Activated CD8-positive, alpha-beta memory T cell treated with anti-CD3 and anti-CD28 coated beads for 24 hours (primary cell): ENCODE results near the gene TRIM14.
A peak's percentile ranks its signal among the peaks of the same experiment; 100 is the strongest.
"Not testable (repeated sequence)": the region's sequence is repeated elsewhere in the genome, so short reads cannot be mapped to it uniquely, and the experiment has no call there.

Experiments
- DNase-seq: peaks from one replicate; pipeline ENCODE4 v3.0.0-alpha.2; 2020

Gene TRIM14

GRCh38 chr9:98104445-98104881, 14.6 kb downstream of the TRIM14 start:
- DNase-seq = no peak

GRCh38 chr9:98101868-98102273, 17.2 kb downstream of the TRIM14 start:
- peak; percentile 79 for DNase-seq

GRCh38 chr9:98101416-98101815, 17.6 kb downstream of the TRIM14 start:
- no peak for DNase-seq

GRCh38 chr9:98100456-98100855, 18.6 kb downstream of the TRIM14 start:
- DNase-seq = no peak

- DNase-seq = no peak
These were observed 19.1 kb downstream of the TRIM14 start for GRCh38 chr9:98099898-98100297.

- no peak for DNase-seq
These were observed 19.7 kb downstream of the TRIM14 start for GRCh38 chr9:98099346-98099745.

GRCh38 chr9:98097836-98098235, 21.2 kb downstream of the TRIM14 start:
- no peak for DNase-seq

GRCh38 chr9:98096091-98096490, 22.9 kb downstream of the TRIM14 start:
- no peak for DNase-seq

- DNase-seq = no peak
These were observed 23.6 kb downstream of the TRIM14 start for GRCh38 chr9:98095401-98095800.

GRCh38 chr9:98094851-98095250, 24.2 kb downstream of the TRIM14 start:
- no peak for DNase-seq

GRCh38 chr9:98094316-98094715, 24.7 kb downstream of the TRIM14 start:
- no peak for DNase-seq

GRCh38 chr9:98092613-98092931, 26.4 kb downstream of the TRIM14 start:
- no peak for DNase-seq

GRCh38 chr9:98091735-98092612, 27.0 kb downstream of the TRIM14 start:
- no peak for DNase-seq

- not testable (repeated sequence) for DNase-seq
These were observed 28.3 kb downstream of the TRIM14 start for GRCh38 chr9:98090674-98091073.

- DNase-seq = no peak
These were observed 31.3 kb downstream of the TRIM14 start for GRCh38 chr9:98087420-98088354.

GRCh38 chr9:98086461-98086860, 32.6 kb downstream of the TRIM14 start:
- DNase-seq = no peak

- no peak for DNase-seq
These were observed 33.1 kb downstream of the TRIM14 start for GRCh38 chr9:98085944-98086343.

- DNase-seq = no peak
These were observed 34.0 kb downstream of the TRIM14 start for GRCh38 chr9:98085058-98085457.

- DNase-seq = no peak
These were observed 34.6 kb downstream of the TRIM14 start for GRCh38 chr9:98084396-98084795.

- no peak for DNase-seq
These were observed 35.3 kb downstream of the TRIM14 start for GRCh38 chr9:98083566-98084183.

GRCh38 chr9:98083061-98083501, 35.9 kb downstream of the TRIM14 start:
- DNase-seq = no peak

GRCh38 chr9:98081477-98082219, 37.4 kb downstream of the TRIM14 start:
- no peak for DNase-seq

- no peak for DNase-seq
These were observed 38.2 kb downstream of the TRIM14 start for GRCh38 chr9:98080780-98081179.
